ENCODE measurements around the gene C4orf17. TPM values are rescaled to one million over a fixed set of nuclear protein-coding genes. Genes with fewer than 3 reads are reported as not detected.
A peak's percentile ranks its signal among the peaks of the same experiment; 100 is the strongest.
"Not testable (repeated sequence)": the region's sequence is repeated elsewhere in the genome, so short reads cannot be mapped to it uniquely, and the experiment has no call there.

The C4orf17 gene
- not detected for total RNA-seq
- polyA plus RNA-seq, result not detected

- DNase-seq (ENCODE audit: extremely low spot score), result no peak
- no peak within 1 kb of the TSS for H3K4me3 ChIP-seq (ENCODE audit: low read depth, low read length)
- 73% methylated on average over 4 of the region's 4 CpGs for WGBS
- H3K36me3 ChIP-seq (ENCODE audit: insufficient read depth), result no peaks in the 10 kb centered on the region
- no peaks in the 10 kb centered on the region for H3K4me1 ChIP-seq (ENCODE audit: insufficient read depth)
- no peak within 1 kb of the TSS for H3K27ac ChIP-seq (ENCODE audit: low read depth)
Measured at GRCh38 chr4:99510721-99511120, at the start of gene C4orf17. Gene C4orf17 (plus strand): TSS chr4:99511021. CDS start chr4:99513082, 2,061 bp downstream.

- Histone ChIP-seq H3K4me3 (ENCODE audit: low read depth, low read length) (no peak overlapping the region), H3K27ac (ENCODE audit: low read depth) (no peak overlapping the region), H3K36me3 (ENCODE audit: insufficient read depth) (no peaks in the 10 kb centered on the region), H3K4me1 (ENCODE audit: insufficient read depth) (no peaks in the 10 kb centered on the region)
- WGBS, result 68% methylated on average over 4 of the region's 4 CpGs
- DNase-seq (ENCODE audit: extremely low spot score), result no peak
Measured at GRCh38 chr4:99461623-99462401, 49.0 kb upstream of the C4orf17 start.

GRCh38 chr4:99462875-99463464 lies 47.9 kb upstream of the C4orf17 start:
- 30% methylated on average over 4 of the region's 4 CpGs for WGBS
- Histone ChIP-seq H3K4me3 (ENCODE audit: low read depth, low read length) (no peak overlapping the region), H3K27ac (ENCODE audit: low read depth) (no peak overlapping the region), H3K4me1 (ENCODE audit: insufficient read depth) (no peaks in the 10 kb centered on the region), H3K36me3 (ENCODE audit: insufficient read depth) (no peaks in the 10 kb centered on the region)
- peak; percentile 11 for DNase-seq (ENCODE audit: extremely low spot score)

GRCh38 chr4:99463566-99463965 lies 47.3 kb upstream of the C4orf17 start:
- no peak for DNase-seq (ENCODE audit: extremely low spot score)
- no peaks in the 10 kb centered on the region for H3K4me1 ChIP-seq (ENCODE audit: insufficient read depth)
- H3K27ac ChIP-seq (ENCODE audit: low read depth), result no peak overlapping the region
- no peaks in the 10 kb centered on the region for H3K36me3 ChIP-seq (ENCODE audit: insufficient read depth)
- WGBS, result 78% methylated on average over 2 of the region's 2 CpGs
- no peak overlapping the region for H3K4me3 ChIP-seq (ENCODE audit: low read depth, low read length)

- no peaks in the 10 kb centered on the region for H3K4me1 ChIP-seq (ENCODE audit: insufficient read depth)
- H3K4me3 ChIP-seq (ENCODE audit: low read depth, low read length), result no peak overlapping the region
- DNase-seq (ENCODE audit: extremely low spot score), result no peak
- no peaks in the 10 kb centered on the region for H3K36me3 ChIP-seq (ENCODE audit: insufficient read depth)
- WGBS, result 48% methylated on average over 2 of the region's 2 CpGs
- H3K27ac ChIP-seq (ENCODE audit: low read depth), result no peak overlapping the region
Measured at GRCh38 chr4:99467887-99468286, 42.9 kb upstream of the C4orf17 start.

GRCh38 chr4:99468889-99469288 lies 41.9 kb upstream of the C4orf17 start:
- DNase-seq (ENCODE audit: extremely low spot score), result no peak
- H3K36me3 ChIP-seq (ENCODE audit: insufficient read depth), result no peaks in the 10 kb centered on the region
- 54% methylated on average over 1 of the region's 1 CpG for WGBS
- no peaks in the 10 kb centered on the region for H3K4me1 ChIP-seq (ENCODE audit: insufficient read depth)
- H3K27ac ChIP-seq (ENCODE audit: low read depth), result no peak overlapping the region
- no peak overlapping the region for H3K4me3 ChIP-seq (ENCODE audit: low read depth, low read length)

- Histone ChIP-seq H3K4me3 (ENCODE audit: low read depth, low read length) (no peak overlapping the region), H3K4me1 (ENCODE audit: insufficient read depth) (no peaks in the 10 kb centered on the region), H3K27ac (ENCODE audit: low read depth) (no peak overlapping the region), H3K36me3 (ENCODE audit: insufficient read depth) (no peaks in the 10 kb centered on the region)
- no peak for DNase-seq (ENCODE audit: extremely low spot score)
Measured at GRCh38 chr4:99471349-99471748, 39.5 kb upstream of the C4orf17 start.

GRCh38 chr4:99471896-99472295 lies 38.9 kb upstream of the C4orf17 start:
- Histone ChIP-seq H3K27ac (ENCODE audit: low read depth) (no peak overlapping the region), H3K4me1 (ENCODE audit: insufficient read depth) (no peaks in the 10 kb centered on the region), H3K36me3 (ENCODE audit: insufficient read depth) (no peaks in the 10 kb centered on the region), H3K4me3 (ENCODE audit: low read depth, low read length) (no peak overlapping the region)
- 18% methylated on average over 1 of the region's 1 CpG for WGBS
- no peak for DNase-seq (ENCODE audit: extremely low spot score)

- Histone ChIP-seq H3K27ac (ENCODE audit: low read depth) (no peak overlapping the region), H3K36me3 (ENCODE audit: insufficient read depth) (no peaks in the 10 kb centered on the region), H3K4me1 (ENCODE audit: insufficient read depth) (no peaks in the 10 kb centered on the region), H3K4me3 (ENCODE audit: low read depth, low read length) (no peak overlapping the region)
- no peak for DNase-seq (ENCODE audit: extremely low spot score)
- 90% methylated on average over 1 of the region's 1 CpG for WGBS
Measured at GRCh38 chr4:99473131-99473530, 37.7 kb upstream of the C4orf17 start.

- Histone ChIP-seq H3K4me3 (ENCODE audit: low read depth, low read length) (no peak overlapping the region), H3K4me1 (ENCODE audit: insufficient read depth) (no peaks in the 10 kb centered on the region), H3K27ac (ENCODE audit: low read depth) (no peak overlapping the region), H3K36me3 (ENCODE audit: insufficient read depth) (no peaks in the 10 kb centered on the region)
- 94% methylated on average over 1 of the region's 1 CpG for WGBS
- no peak for DNase-seq (ENCODE audit: extremely low spot score)
Measured at GRCh38 chr4:99483636-99484035, 27.2 kb upstream of the C4orf17 start.

GRCh38 chr4:99485212-99485611 lies 25.6 kb upstream of the C4orf17 start:
- no peak overlapping the region for H3K4me3 ChIP-seq (ENCODE audit: low read depth, low read length)
- 95% methylated on average over 1 of the region's 1 CpG for WGBS
- no peaks in the 10 kb centered on the region for H3K36me3 ChIP-seq (ENCODE audit: insufficient read depth)
- no peaks in the 10 kb centered on the region for H3K4me1 ChIP-seq (ENCODE audit: insufficient read depth)
- H3K27ac ChIP-seq (ENCODE audit: low read depth), result no peak overlapping the region
- DNase-seq (ENCODE audit: extremely low spot score), result no peak

- WGBS, result 77% methylated on average over 3 of the region's 3 CpGs
Measured at GRCh38 chr4:99486648-99487047, 24.2 kb upstream of the C4orf17 start.

GRCh38 chr4:99490286-99490685 lies 20.5 kb upstream of the C4orf17 start:
- no peak overlapping the region for H3K27ac ChIP-seq (ENCODE audit: low read depth)
- no peaks in the 10 kb centered on the region for H3K36me3 ChIP-seq (ENCODE audit: insufficient read depth)
- 62% methylated on average over 4 of the region's 4 CpGs for WGBS
- no peaks in the 10 kb centered on the region for H3K4me1 ChIP-seq (ENCODE audit: insufficient read depth)
- H3K4me3 ChIP-seq (ENCODE audit: low read depth, low read length), result no peak overlapping the region
- DNase-seq (ENCODE audit: extremely low spot score), result no peak

More at GRCh38 chr4:99486648-99487047, 24.2 kb upstream of the C4orf17 start:
- not testable (repeated sequence) for H3K4me1 ChIP-seq (ENCODE audit: insufficient read depth); H3K36me3 ChIP-seq (ENCODE audit: insufficient read depth); H3K4me3 ChIP-seq (ENCODE audit: low read depth, low read length); DNase-seq (ENCODE audit: extremely low spot score)
- peak overlapping the region; percentile 18 for H3K27ac ChIP-seq (ENCODE audit: low read depth)

GRCh38 chr4:99504804-99505502 lies 5.9 kb upstream of the C4orf17 start:
- Histone ChIP-seq H3K4me1 (ENCODE audit: insufficient read depth) (no peaks in the 10 kb centered on the region), H3K4me3 (ENCODE audit: low read depth, low read length) (no peak overlapping the region), H3K36me3 (ENCODE audit: insufficient read depth) (no peaks in the 10 kb centered on the region), H3K27ac (ENCODE audit: low read depth) (no peak overlapping the region)
- DNase-seq (ENCODE audit: extremely low spot score), result no peak
- WGBS, result 88% methylated on average over 3 of the region's 3 CpGs
